Testis (tissue), 3 donors: ENCODE results near the gene STRN3. TPM values are rescaled to one million over a fixed set of nuclear protein-coding genes. Genes with fewer than 3 reads are reported as not detected.

ENCODE experiments used
- DNase-seq: peaks from one replicate; pipeline ENCODE4 v3.0.0-alpha.2; 2019
- H3K27ac ChIP-seq, 2 donors: fragments of 200-600 bp; sonication (generic); one replicate each; pipeline ENCODE4 v1.5.1; 2019
- H3K27me3 ChIP-seq: fragments of 200-600 bp; sonication (generic); one replicate; pipeline ENCODE4 v1.5.1; 2019
- H3K36me3 ChIP-seq: fragments of 200-600 bp; sonication (generic); one replicate; pipeline ENCODE4 v1.5.1; 2017; ENCODE audit warnings: low read depth; ENCODE audit errors: missing control alignments
- H3K4me1 ChIP-seq: fragments of 200-600 bp; sonication (generic); one replicate; pipeline ENCODE4 v1.5.1; 2019
- H3K4me3 ChIP-seq, 2 donors: fragments of 200-600 bp; sonication (generic); one replicate each; pipeline ENCODE4 v1.5.1; 2017 to 2019
- H3K9me3 ChIP-seq: fragments of 200-600 bp; sonication (generic); one replicate; pipeline ENCODE4 v1.5.1; 2017
- CTCF ChIP-seq, 3 experiments: fragments of 450-650 bp in 2 of 3; fragments of 200-600 bp in 1 of 3; sonication (generic) in 1 of 3; IDR thresholded peaks; one replicate each; pipeline ENCODE4 v1.5.1; 2016 to 2019; ENCODE audit warnings: antibody characterized with exemption in 3 of 3, mild to moderate bottlenecking in 2 of 3, moderate library complexity in 1 of 3
- POLR2A ChIP-seq: fragments of 450-650 bp; IDR thresholded peaks from one replicate; pipeline ENCODE4 v1.6.1; 2017; ENCODE audit warnings: antibody characterized with exemption, mild to moderate bottlenecking, moderate library complexity
- WGBS, 2 donors: methylation state at CpG; one replicate each; pipeline ENCODE4 v1.1.5; 2018; 5-methylcytosine and 5-hydroxymethylcytosine counted together
- intact Hi-C: fragments of 100-400 bp; cut with DNase I; formaldehyde crosslinking; loops from one replicate; pipeline ENCODE4 v1.15.1; 2023; ENCODE audit warnings: low total_unique reads
- polyA plus RNA-seq: library from polyadenylated mRNA; stranded (reverse); fragments of 350-450 nt; fragmentation: Illumina TruSeq; extraction: RNeasy Lipid Tissue Mini Kit (QIAGEN cat#74804); gene quantifications from one replicate; pipeline ENCODE4 v1.2.3, GENCODE V29; 2014; ENCODE audit warnings: low read depth, low replicate concordance; ENCODE audit not compliant: insufficient read depth
- total RNA-seq, 2 donors: library from RNA; depleted of rRNA; stranded (reverse); fragments of >200 nt; gene quantifications; one replicate each; pipeline ENCODE4 v1.2.3, GENCODE V29; 2016

STRN3 gene
- total and polyA plus RNA-seq, 3 donors from 2014 or later, result 35.1 to 65.2 (median 60.1) TPM

DNA sequence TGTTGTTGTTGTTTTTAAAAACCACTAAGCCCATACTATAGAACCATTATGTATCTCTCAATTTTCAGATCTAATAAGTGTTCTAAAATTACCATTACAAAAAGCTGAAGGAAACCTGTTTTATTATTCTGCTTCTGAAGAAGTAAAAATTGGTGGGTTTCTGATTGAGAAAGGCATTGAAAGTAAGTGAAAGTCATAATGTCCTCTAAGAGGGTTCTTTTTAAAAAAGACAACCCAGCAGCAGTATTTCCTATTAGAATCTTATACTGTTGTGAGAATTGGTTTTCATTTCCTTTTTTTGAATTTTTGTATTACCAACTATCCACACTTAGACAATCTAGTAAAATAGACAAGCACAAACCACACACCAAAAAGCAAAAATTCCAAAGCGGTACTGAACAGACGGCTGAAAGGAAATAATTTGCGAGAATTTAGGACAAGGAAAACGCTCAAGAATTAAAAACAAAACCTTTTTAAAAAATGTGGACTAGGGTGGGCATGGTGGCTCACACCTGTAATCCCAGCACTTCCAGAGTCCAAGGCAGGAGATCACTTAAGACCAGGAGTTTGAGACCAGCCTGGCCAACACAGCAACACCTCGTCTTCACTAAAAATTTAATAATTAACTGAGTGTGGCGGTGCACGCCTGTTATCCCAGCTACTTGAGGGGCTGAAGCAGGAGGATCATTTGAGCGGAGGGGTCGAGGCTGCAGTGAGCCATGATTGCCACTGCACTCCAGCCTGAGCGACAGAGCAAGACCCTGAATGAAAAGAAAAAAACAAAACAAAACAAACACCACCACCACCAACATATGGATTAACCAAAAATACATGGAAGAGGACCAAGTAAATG is 67.4 kb downstream of the STRN3 start:
- Histone ChIP-seq H3K4me3 (no peak overlapping the region), H3K4me1 (no peaks in the 10 kb centered on the region), H3K27ac (no peak overlapping the region), H3K27me3 (no peaks in the 10 kb centered on the region), H3K9me3 (no peaks in the 10 kb centered on the region), H3K36me3 (no peaks in the 10 kb centered on the region)
- 92 to 93% methylated on average over 10 of the region's 10 CpGs for WGBS, 2 donors
- intact Hi-C loops, result no loop called here
- DNase-seq, result no peak
- TF ChIP-seq CTCF (IDR thresholded peaks at IDR 0.05) (no peak), POLR2A (no peak)

DNA sequence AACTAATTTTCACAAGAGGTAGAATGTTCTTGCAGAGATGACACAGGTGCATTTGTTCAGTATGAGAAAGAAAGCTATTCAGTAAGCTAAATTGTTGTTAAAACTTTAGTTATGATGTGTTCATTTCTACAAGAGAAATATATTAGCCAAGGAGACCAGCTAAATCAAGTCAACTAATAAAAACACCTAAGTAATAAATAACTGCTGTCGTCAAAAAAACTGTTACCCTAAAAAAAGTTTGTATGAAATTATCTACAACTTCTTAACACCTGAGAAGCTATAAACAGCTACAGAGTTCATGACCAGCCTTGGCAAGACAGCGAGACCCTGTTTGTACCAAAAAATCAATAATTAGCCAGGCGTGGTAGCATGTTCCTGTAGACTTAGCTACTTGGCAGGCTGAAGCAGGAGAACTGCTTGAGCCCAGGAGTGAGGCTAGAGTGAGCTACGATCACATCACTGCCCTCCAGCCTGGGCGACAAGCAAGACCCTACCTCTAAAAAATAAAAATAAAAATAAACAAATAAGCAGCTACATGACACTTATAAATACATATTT is 68.3 kb downstream of the STRN3 start:
- Histone ChIP-seq H3K27me3 (no peaks in the 10 kb centered on the region), H3K36me3 (no peaks in the 10 kb centered on the region), H3K27ac (no peak overlapping the region), H3K9me3 (no peaks in the 10 kb centered on the region), H3K4me3 (no peak overlapping the region), H3K4me1 (no peaks in the 10 kb centered on the region)
- intact Hi-C loops, result no loop called here
- 70 to 73% methylated on average over 5 of the region's 5 CpGs for WGBS, 2 donors
- no peak for DNase-seq
- no peak for TF ChIP-seq POLR2A
- TF ChIP-seq CTCF (IDR thresholded peaks at IDR 0.05), result no peak

- H3K4me3 ChIP-seq, result no peak overlapping the region
- WGBS, 2 donors, result 97 to 100% methylated on average over 2 of the region's 2 CpGs
- H3K4me1 ChIP-seq, result no peaks in the 10 kb centered on the region
- H3K27me3 ChIP-seq, result no peaks in the 10 kb centered on the region
- no peaks in the 10 kb centered on the region for H3K36me3 ChIP-seq
- intact Hi-C loops, result no loop called here
- H3K27ac ChIP-seq, result no peak overlapping the region
- no peaks in the 10 kb centered on the region for H3K9me3 ChIP-seq
- no peak for DNase-seq
- TF ChIP-seq POLR2A (no peak), CTCF (IDR thresholded peaks at IDR 0.05) (no peak)
Measured at GRCh38 chr14:30949651-30950050, 76.5 kb downstream of the STRN3 start.

DNA sequence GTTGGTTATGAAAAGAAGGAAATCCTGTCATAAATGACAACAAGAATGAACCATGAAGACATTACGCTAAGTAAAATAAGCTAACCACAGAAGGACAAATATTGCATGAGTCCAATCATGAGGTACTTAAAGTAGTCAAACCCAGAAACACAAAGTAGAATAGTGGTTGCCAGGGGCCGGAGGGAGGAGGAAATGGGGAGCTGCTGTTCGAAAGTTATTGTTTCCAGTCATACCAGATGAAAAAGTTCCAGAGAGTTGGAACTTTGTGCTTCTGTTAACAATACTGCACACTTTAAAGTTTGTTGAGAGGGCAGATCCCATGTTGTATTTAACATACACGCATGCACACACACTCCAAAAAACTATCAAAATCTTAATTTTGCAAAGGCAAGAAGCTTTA is 82.5 kb downstream of the STRN3 start:
- WGBS, 2 donors, result 88 to 93% methylated on average over 4 of the region's 4 CpGs
- no peak overlapping the region for H3K27ac ChIP-seq
- H3K4me3 ChIP-seq, result no peak overlapping the region
- DNase-seq, result no peak
- intact Hi-C loops, result no loop called here
- H3K9me3 ChIP-seq, result no peaks in the 10 kb centered on the region
- TF ChIP-seq POLR2A (no peak), CTCF (IDR thresholded peaks at IDR 0.05) (no peak)
- no peaks in the 10 kb centered on the region for H3K27me3 ChIP-seq
- H3K4me1 ChIP-seq, result no peaks in the 10 kb centered on the region
- no peaks in the 10 kb centered on the region for H3K36me3 ChIP-seq
